GM18498 (cell line): ENCODE measurements around the gene VWA7.

ENCODE experiments used
- ATAC-seq: cut with Tn5 transposase; IDR thresholded peaks from one replicate; pipeline ENCODE4 v1.9.1; 2021; ENCODE audit warnings: mild to moderate bottlenecking, moderate library complexity; ENCODE audit not compliant: unreplicated experiment

VWA7 gene

DNA sequence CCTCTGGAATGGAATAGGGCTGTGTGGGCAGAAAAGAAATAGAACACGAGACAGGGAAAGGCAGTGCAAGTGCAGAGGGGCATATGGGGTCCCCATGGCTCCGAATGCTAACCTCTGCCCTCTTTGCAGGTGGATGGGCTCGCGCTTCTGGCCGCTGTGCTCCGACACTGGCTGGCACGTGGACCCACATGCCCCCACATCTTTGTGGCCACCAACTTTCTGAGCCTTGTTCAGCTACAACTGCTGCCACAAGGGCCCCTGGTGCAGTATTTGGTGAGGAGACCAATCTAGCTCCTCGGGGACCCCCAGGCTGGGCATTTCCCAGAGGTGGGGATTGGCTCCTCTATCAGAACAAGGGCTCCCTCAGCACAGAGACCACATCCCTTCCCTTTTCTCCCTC, 15.8 kb downstream of the VWA7 start:
- ATAC-seq = no peak

DNA sequence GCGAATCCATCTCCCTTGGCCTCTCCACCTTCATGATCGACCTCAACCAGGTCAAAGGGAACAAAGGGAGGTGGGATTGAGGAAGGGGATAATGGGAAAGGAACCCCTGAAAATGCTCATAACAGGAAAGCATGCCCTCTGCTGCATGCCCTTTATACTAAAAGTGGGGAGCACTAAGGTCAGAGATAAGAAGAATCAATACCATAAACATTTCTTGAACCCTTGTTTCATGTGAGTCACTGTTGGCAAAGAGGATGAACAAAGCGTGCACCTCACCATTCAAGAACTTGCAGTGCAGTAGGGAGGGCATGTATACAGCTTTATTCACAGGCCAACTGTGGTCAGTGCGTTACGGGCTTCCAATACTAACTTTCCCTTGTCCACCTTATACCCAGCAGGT, 16.3 kb downstream of the VWA7 start:
- no peak for ATAC-seq

- no peak for ATAC-seq
These were observed 18.8 kb downstream of the VWA7 start for GRCh38 chr6:31758281-31758680.

DNA sequence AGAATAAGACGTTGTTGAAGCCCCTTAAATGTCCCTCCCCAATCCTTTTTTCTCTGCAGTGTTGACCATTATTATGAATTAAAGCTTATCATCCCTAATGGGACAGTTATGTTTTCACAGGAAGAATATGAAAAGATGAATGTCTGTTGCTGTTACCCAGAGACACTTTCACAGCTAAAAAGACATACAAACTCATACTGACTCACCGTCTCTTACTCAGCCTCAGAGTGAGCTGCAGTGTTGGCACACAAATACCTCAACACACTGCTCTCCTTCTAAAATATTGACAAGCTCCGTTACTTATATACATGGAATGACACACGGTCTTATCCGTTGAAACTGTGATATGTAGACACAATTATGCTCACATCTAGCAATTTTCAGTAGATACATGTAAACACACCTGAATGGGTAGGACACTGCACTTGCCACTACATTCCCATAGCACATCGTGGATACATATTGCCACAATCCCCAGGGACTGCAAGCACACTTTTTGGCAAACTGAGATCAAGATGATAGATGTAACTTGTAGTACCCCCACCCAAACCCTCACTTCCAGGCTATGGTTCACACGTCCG, 24.3 kb downstream of the VWA7 start:
- no peak for ATAC-seq

DNA sequence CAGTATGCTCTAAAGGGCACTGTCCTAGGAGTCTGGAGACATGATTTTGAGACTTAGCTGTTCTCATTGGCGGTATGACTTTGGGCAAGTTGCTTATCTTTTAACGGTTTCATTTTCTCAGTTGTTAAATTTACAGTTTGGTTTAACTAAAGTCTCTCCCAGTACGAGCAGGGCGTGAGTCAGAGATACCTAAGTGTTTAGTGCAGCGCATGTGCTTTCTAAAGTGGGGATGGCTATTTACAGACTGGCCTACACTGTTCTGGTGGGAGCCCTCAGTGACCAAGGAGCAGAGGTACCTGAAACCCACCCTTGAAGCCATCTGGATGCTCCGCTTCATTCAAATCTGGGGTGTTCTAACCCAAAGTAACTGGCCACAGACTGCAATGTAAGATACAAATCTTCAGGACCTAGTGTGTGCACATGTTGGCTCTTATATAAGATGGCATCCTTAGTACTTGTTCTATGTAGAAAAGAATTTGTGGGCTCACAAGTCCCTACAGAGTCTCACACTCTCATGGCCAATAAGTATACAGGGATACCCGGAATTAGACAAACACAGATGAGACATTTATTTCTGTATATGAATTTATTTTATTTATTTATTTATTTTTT, 26.6 kb downstream of the VWA7 start:
- no peak for ATAC-seq

- ATAC-seq = no peak
These were observed 27.7 kb downstream of the VWA7 start for GRCh38 chr6:31749301-31750036.

DNA sequence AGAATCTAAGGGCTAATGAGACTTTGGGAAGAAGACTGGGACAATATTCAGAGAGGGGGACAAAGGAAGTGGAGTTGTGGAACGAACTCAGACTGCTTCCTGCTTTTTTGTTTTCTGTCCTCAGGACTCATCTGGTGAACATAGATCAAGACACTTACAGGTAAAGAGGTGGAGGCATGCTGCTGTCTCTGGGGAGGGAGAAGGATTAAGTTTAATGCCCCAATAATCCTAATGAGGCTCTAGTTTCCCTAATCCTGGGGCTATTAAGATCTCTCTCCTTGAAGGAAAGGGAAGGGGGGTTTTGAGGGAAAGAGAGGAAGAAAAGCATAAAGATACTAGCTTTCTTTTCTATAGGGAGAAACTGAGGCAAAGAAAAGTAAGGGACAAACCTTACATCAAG, 32.7 kb downstream of the VWA7 start:
- no peak for ATAC-seq

DNA sequence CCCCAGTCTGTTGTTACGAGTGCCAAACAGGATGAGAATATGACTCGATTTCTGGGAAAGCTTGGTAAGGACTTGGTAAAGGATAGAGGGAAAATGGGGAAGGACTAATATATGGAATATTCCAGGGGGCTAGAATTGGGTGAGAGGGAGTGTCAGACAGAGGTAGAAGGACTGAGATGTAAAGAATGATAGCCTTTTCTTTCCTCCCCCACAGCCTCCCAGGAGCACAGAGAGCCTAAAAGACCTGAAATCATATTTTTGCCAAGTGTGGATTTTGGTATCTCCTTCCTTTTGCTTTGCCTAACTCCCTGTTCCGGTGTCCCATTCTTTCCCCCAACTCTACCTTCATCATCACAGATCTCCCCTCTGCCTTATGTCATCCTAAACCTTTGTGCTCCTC, 34.2 kb downstream of the VWA7 start:
- ATAC-seq = no peak

DNA sequence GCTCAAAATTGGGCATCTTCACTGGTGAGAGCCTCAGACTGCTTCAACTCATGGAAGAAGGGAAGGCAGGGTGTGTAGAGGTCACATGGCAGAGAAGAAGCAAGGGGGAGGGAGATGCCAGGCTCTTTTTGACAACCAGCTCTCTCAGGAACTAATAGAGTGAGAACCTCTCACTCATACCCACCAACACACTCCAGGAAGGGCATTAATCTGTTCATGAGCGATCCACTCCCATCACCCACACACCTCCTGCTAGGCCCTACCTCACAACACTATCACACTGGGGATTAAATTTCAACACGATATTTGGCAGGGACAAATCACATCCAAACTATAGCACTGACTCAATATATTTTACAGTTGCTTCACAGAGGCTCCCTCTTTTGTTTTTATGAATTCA, 35.3 kb downstream of the VWA7 start:
- ATAC-seq = no peak

DNA sequence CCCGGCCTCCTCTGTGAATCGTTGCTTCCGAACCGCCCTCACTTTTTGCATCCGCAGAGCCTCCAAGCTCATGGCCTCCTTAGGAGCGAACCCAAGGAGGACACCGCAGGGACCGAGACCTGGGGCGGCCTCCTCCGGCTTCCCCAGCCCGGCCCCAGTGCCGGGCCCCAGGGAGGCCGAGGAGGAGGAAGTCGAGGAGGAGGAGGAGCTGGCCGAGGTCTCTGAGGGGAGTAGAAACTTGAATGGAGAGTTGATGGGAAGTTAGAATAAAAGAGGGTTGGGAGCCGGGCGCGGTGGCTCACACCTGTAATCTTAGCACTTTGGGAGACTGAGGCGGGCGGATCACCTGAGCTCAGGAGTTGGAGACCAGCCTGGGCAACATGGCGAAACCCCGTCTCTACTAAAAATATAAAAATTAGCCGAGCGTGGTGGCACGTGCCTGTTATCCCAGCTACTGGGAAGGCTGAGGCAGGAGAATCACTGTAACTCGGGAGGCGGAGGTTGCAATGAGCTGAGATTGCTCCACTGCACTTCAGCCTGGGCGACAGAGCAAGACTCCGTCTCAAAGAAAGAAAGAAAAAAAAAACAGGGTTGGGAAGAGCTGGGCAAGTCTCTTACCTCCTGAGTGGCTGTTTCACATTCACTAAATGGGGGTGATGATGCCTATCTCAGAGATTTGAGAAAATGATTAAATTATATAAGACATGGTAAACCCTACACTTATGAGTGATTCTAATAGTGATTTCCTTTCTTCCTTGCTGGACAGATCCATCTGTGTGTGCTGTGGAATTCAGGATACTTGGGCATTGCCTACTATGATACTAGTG, 36.5 kb downstream of the VWA7 start:
- no peak for ATAC-seq

- ATAC-seq = peak; percentile 80
These were observed 37.3 kb downstream of the VWA7 start, which contains the start of gene MSH5 for GRCh38 chr6:31739639-31740396. TSS of gene MSH5 (plus strand) at chr6:31740005. CDS start at chr6:31740467, 462 bp downstream.

GRCh38 chr6:31737991-31738979, 38.8 kb downstream of the VWA7 start:
- ATAC-seq = no peak

DNA sequence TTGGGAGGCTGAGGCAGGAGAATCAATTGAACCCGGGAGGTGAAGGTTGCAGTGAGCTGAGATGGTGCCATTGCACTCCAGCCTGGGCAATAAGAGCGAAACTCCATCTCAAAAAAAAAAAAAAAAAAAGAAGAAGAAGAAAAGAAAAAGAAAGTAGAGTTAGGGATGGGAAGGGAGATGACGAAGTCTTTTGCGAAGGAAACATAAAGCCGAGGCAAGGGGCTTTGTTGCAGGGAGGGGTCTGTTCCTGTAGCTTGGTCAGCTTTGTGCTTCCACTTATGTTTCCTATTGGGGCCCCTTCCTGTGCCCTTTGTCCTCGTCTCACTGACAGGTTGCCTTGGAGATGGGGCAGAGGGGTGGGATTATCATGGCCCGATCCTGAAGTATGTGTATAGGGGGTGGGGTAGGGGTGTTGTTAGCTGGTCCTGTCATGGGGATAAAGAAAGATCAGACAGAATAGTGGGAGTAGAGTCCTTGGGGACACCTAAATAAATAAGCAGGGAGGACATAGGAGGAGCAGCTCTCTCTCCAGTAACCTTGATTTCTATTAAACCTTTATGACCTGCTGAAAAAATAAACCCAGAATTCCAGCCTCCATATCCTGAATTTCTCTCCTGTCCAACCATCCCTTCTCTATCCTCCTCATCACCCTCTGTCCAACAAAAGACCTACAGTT, 39.7 kb downstream of the VWA7 start:
- ATAC-seq = no peak

GRCh38 chr6:31736768-31737314, 40.3 kb downstream of the VWA7 start:
- ATAC-seq = no peak

DNA sequence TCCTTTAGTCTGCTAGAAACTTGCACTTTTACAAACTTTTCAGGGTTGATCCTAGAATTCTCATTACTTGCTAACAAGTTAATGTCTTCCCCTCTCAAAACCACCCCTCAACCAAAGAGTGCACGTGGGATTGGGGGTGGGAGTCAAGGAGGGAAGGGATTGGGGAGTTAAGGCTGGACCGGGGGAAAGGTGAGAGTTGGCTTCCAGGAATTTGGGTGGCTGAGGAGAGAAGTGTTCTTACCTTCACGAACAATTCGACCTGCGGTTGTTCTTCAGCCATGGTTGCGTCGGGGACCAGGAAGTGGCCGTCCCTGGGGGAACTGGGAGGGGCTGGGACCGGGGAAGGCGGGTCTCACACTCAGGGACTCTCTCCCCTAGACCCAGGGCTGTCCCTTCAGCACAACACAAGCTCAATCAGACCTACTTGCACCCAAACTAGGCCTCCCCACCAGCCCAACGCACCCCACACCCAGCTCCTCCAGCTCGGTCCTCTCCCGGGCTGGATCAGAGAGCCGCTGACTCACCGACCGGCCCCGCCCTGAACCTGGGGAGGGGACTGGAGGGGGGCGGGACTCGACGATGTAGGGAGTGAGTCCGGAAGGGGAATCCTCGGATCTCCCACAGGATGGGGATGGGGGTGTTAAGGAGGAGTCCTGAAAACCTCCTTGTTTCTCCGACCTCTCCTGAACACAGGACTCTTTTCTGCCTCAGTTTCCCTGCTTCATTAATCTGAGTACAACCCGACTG, 40.9 kb downstream of the VWA7 start, which contains the start of gene CLIC1:
CLIC1 (minus strand) TSS at position 510 of the 747 bp plus-strand sequence; CDS start at position 280, 230 bp downstream.
- peak; percentile 32 for ATAC-seq

DNA sequence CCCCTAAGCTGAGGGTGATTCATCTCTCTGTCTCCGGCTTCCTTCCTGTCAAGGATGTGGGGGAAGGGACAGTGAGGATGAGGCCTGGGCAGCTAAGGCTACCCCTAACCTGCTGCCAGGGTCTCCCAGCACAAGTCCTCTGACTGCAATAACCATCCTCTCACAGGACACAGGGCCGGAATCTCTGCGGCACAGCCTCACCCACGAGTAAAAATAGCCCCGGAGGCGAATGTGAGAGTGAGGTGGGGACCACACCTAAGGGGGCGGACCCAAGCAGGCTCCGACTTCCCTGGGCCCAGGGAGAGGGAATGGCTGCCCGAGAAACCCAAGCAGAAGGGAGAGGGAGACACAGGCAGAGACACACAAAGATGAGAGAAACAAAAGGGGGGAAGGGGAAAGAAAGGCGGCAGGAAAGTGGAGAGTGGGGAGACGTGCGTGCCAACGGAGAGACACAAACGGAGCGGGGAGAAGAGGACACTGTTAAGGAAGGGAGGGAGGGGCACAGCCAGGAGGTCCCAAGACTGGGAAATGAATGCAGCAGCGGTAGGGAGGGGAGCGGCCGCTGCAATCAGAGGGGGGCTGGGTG, 42.2 kb downstream of the VWA7 start:
- ATAC-seq = no peak

GRCh38 chr6:31734247-31734820, 42.8 kb downstream of the VWA7 start:
- ATAC-seq = no peak
